K562 (cell line): ENCODE results near the gene CLDN10. TPM values are rescaled to one million over a fixed set of nuclear protein-coding genes. Genes with fewer than 3 reads are reported as not detected.

ENCODE experiments used
- ATAC-seq: fragments of 200-7000 bp; cut with Tn5 transposase; 3 replicates; pipeline ENCODE4 v1.9.1; 2020; ENCODE audit warnings: moderate library complexity
- BruUV-seq: library from RNA; stranded (reverse); fragments of 400-500 nt; replicated peaks from 2 replicates; lab custom pipeline; 2021; lab: Mats Ljungman, UMichigan
- CTCF ChIA-PET: fragments of 300-600 bp; formaldehyde crosslinking; extraction: SDS; loops from one replicate; lab custom pipeline; 2021; ENCODE audit warnings: low intra/inter-chr PET ratio; lab: Yijun Ruan, JAX
- POLR2A ChIA-PET: fragments of 300-600, 350-650 bp; sonication (Branson Sonifier 250); formaldehyde crosslinking; extraction: SDS; loops from one replicate; lab custom pipeline; 2021; ENCODE audit warnings: antibody characterized with exemption, inconsistent platforms; lab: Yijun Ruan, JAX
- DNase-seq, 4 experiments: peaks; one replicate each; pipeline versions ENCODE4 v3.0.0 to v3.0.0-alpha.2; 2011 to 2018; ENCODE audit warnings: low spot score in 3 of 4, mixed read lengths in 3 of 4; ENCODE audit errors: extremely low read depth in 1 of 4
- FAIRE-seq: peaks from 2 replicates; lab custom pipeline; 2011; peaks lifted over from hg19 to GRCh38; lab: Jason Lieb, UNC
- H2AFZ ChIP-seq: 2 replicates; pipeline ENCODE4 v1.6.0; 2011; ENCODE audit warnings: low read depth, low read length, control low read depth, inconsistent platforms
- H3K27ac ChIP-seq: fragments of 200-600 bp; 3 replicates; pipeline ENCODE4 v1.8.0; 2011; ENCODE audit warnings: low read depth, mild to moderate bottlenecking, control low read depth, inconsistent platforms, low read length, moderate library complexity, mixed read lengths; ENCODE audit errors: extremely low read depth
- H3K27me3 ChIP-seq, 2 experiments: fragments of 300-600 bp in 1 of 2; 2 replicates in 1 of 2; 3 replicates in 1 of 2; pipeline versions ENCODE4 v1.6.0 to v1.8.0; 2011; ENCODE audit warnings: inconsistent platforms in 2 of 2, low read length in 2 of 2, mild to moderate bottlenecking in 1 of 2, mixed read lengths in 1 of 2, moderate library complexity in 1 of 2; ENCODE audit not compliant: control insufficient read depth in 2 of 2, insufficient read depth in 2 of 2
- H3K36me3 ChIP-seq: fragments of 300-600 bp; 3 replicates; pipeline ENCODE4 v1.8.0; 2011; ENCODE audit warnings: mild to moderate bottlenecking, low read length, inconsistent platforms; ENCODE audit not compliant: control insufficient read depth, insufficient read depth
- H3K4me1 ChIP-seq, 2 experiments: fragments of 200-600 bp in 1 of 2; replicated peaks in 1 of 2; 2 replicates in 1 of 2; 3 replicates in 1 of 2; pipeline versions ENCODE4 v1.5.1 to v1.8.0; 2011; ENCODE audit warnings: inconsistent platforms in 2 of 2, low read length in 2 of 2, mild to moderate bottlenecking in 1 of 2, mixed read lengths in 1 of 2, moderate library complexity in 1 of 2; ENCODE audit not compliant: control insufficient read depth in 2 of 2, insufficient read depth in 2 of 2
- H3K4me2 ChIP-seq: 2 replicates; pipeline ENCODE4 v1.6.1; 2011; ENCODE audit warnings: low read length, control low read depth, inconsistent platforms, mixed read lengths; ENCODE audit not compliant: insufficient read depth
- H3K4me3 ChIP-seq: fragments of 200-600 bp; sonication (generic), shearing (Covaris generic); 2 replicates; pipeline ENCODE4 v1.5.1; 2016; ENCODE audit warnings: control low read depth, inconsistent platforms
- H3K79me2 ChIP-seq: fragments of 200-600 bp; 3 replicates; pipeline ENCODE4 v1.8.0; 2011; ENCODE audit warnings: low read length, inconsistent platforms; ENCODE audit not compliant: control insufficient read depth, insufficient read depth
- H3K9ac ChIP-seq, 2 experiments: 2 replicates each; pipeline versions ENCODE4 v1.6.0 to v1.6.1; 2011; ENCODE audit warnings: low read depth in 2 of 2, low read length in 2 of 2, control low read depth in 1 of 2, inconsistent platforms in 1 of 2, mild to moderate bottlenecking in 1 of 2, mixed read lengths in 1 of 2; ENCODE audit not compliant: insufficient read depth in 1 of 2
- H3K9me1 ChIP-seq: one replicate; pipeline ENCODE4 v1.6.0; 2011; ENCODE audit warnings: inconsistent platforms, mild to moderate bottlenecking, low read length, moderate library complexity; ENCODE audit not compliant: control insufficient read depth, insufficient read depth
- H3K9me3 ChIP-seq: replicated peaks from 2 replicates; pipeline ENCODE4 v1.5.1; 2011; ENCODE audit warnings: low read depth, low read length, inconsistent platforms; ENCODE audit not compliant: control insufficient read depth, insufficient read depth
- H4K20me1 ChIP-seq: replicated peaks from 2 replicates; pipeline ENCODE4 v1.6.1; 2011; ENCODE audit warnings: low read length, inconsistent platforms, mixed read lengths; ENCODE audit not compliant: control insufficient read depth, insufficient read depth
- CCAR2 ChIP-seq: fragments of 200-400 bp; formaldehyde crosslinking; IDR thresholded peaks from 2 replicates; pipeline ENCODE4 v1.6.1; 2017; ENCODE audit warnings: mild to moderate bottlenecking, low read depth, low read length
- CTCFL ChIP-seq: IDR thresholded peaks from 2 replicates; pipeline ENCODE4 v1.6.1; 2011; ENCODE audit warnings: borderline replicate concordance, low read depth, mild to moderate bottlenecking, moderate library complexity, low read length; ENCODE audit not compliant: insufficient read depth, poor library complexity, severe bottlenecking
- DEAF1 ChIP-seq: fragments of 450-650 bp; formaldehyde crosslinking; IDR thresholded peaks from 2 replicates; pipeline ENCODE4 v1.4.0; 2020; ENCODE audit warnings: mild to moderate bottlenecking, moderate library complexity
- ETS1 ChIP-seq: conservative IDR thresholded peaks from 2 replicates; pipeline ENCODE4 v1.6.1; 2011; ENCODE audit warnings: low read depth, mild to moderate bottlenecking, low read length; ENCODE audit not compliant: control insufficient read depth
- KDM5B ChIP-seq: fragments of 200-600 bp; sonication (generic); IDR thresholded peaks from 2 replicates; pipeline ENCODE4 v1.6.1; 2012; ENCODE audit warnings: low read depth, mild to moderate bottlenecking, moderate library complexity, low read length, control low read depth, inconsistent platforms; ENCODE audit not compliant: insufficient replicate concordance
- MEIS2 ChIP-seq: fragments of 450-650 bp; IDR thresholded peaks from 2 replicates; pipeline ENCODE4 v1.6.1; 2014; ENCODE audit warnings: mild to moderate bottlenecking; ENCODE audit not compliant: partially characterized antibody
- MNT ChIP-seq, 2 experiments: fragments of 450-650 bp; conservative IDR thresholded peaks; 2 replicates each; pipeline ENCODE4 v1.6.1; 2017; ENCODE audit warnings: mild to moderate bottlenecking in 2 of 2, moderate library complexity in 2 of 2
- TAL1 ChIP-seq: fragments of 450-650 bp; IDR thresholded peaks from 2 replicates; pipeline ENCODE4 v1.6.1; 2016; ENCODE audit warnings: mild to moderate bottlenecking
- XRCC4 ChIP-seq: IDR thresholded peaks from one replicate; pipeline ENCODE4 v1.6.1; 2011; ENCODE audit not compliant: insufficient read depth, insufficient read length; ENCODE audit errors: extremely low read depth
- ZEB2 ChIP-seq: fragments of 450-650 bp; IDR thresholded peaks from 2 replicates; pipeline ENCODE4 v1.6.1; 2016
- ZKSCAN8 ChIP-seq: fragments of 200-800 bp; sonication (Bioruptor generic); IDR thresholded peaks from 2 replicates; pipeline ENCODE4 v1.6.1; 2016; ENCODE audit warnings: missing genetic modification characterization, missing compliant biosample characterization
- ZNF143 ChIP-seq: sonication (generic); formaldehyde crosslinking; IDR thresholded peaks from 2 replicates; pipeline ENCODE4 v1.9.0; 2022; ENCODE audit warnings: mild to moderate bottlenecking, missing genetic modification reagents
- ZNF717 ChIP-seq: fragments of 250-450 bp; sonication (Bioruptor Pico); IDR thresholded peaks from 2 replicates; pipeline ENCODE4 v1.5.0; 2021
- ZNF76 ChIP-seq: fragments of 250-450 bp; sonication (Bioruptor Pico); IDR thresholded peaks from 2 replicates; pipeline ENCODE4 v1.4.0; 2020; ENCODE audit warnings: mild to moderate bottlenecking, moderate library complexity, borderline replicate concordance
- ZNF766 ChIP-seq: fragments of 200-800 bp; sonication (Bioruptor generic); conservative IDR thresholded peaks from 2 replicates; pipeline ENCODE4 v1.6.1; 2016; ENCODE audit warnings: missing genetic modification characterization, missing compliant biosample characterization
- WGBS: fragments of 100-300 bp; shearing (Covaris generic); methylation state at CpG from one replicate; pipeline ENCODE4 v1.1.6; 2016; ENCODE audit warnings: low coverage, mixed read lengths; ENCODE audit not compliant: insufficient coverage; ENCODE audit errors: missing lambda C conversion rate; 5-methylcytosine and 5-hydroxymethylcytosine counted together
- in situ Hi-C: fragments of 300-500 bp; cut with MboI; formaldehyde crosslinking; loops from 4 replicates; pipeline ENCODE4 v1.15.0; 2018; ENCODE audit warnings: inconsistent platforms, mixed read lengths
- intact Hi-C: fragments of 100-400 bp; cut with micrococcal nuclease; formaldehyde crosslinking; loops from 2 replicates; pipeline ENCODE4 v1.14.2; 2022
- polyA plus RNA-seq, 8 experiments: library from polyadenylated mRNA; depleted of rRNA in 4 of 8; stranded (reverse) in 5 of 8; unstranded in 3 of 8; fragments of >200 nt; fragmentation: Nextera tagmentation in 2 of 8; fragmentation: Illumina TruSeq in 1 of 8; extraction: Ambion mirVana in 2 of 8; extraction: Trizol in 1 of 8; gene quantifications; 2 replicates each; pipeline versions ENCODE4 v1.2.1 to v1.2.3, GENCODE V29; 2011 to 2014; ENCODE audit warnings: inconsistent platforms in 1 of 8, missing spikeins in 1 of 8
- total RNA-seq, 7 experiments: library from RNA; depleted of rRNA in 6 of 7; stranded (reverse); fragments of >200 nt in 6 of 7; fragmentation: Illumina TruSeq in 2 of 7; extraction: Trizol in 2 of 7; gene quantifications; 2 replicates each; pipeline versions ENCODE4 v1.2.1 to v1.2.3, GENCODE V29; 2011 to 2021; ENCODE audit warnings: low replicate concordance in 1 of 7

CLDN10 gene
- total and polyA plus RNA-seq, 9 of the 15 experiments (the other 6 are each of a cell fraction or from before 2014, with no cell fraction given): not detected

- intact Hi-C loops: no loop called here
- no peak for TF ChIP-seq CCAR2
- TF ChIP-seq CTCFL: no peak
- no peak for TF ChIP-seq ETS1
- no peak for TF ChIP-seq ZNF717
- no peak for TF ChIP-seq DEAF1 (CRISPR knock-in tag)
- no peak for TF ChIP-seq KDM5B
- no peak for TF ChIP-seq ZEB2
- TF ChIP-seq XRCC4: no peak
- TF ChIP-seq MNT (conservative IDR thresholded peaks at IDR 0.05): no peak
- no peak for TF ChIP-seq ZNF76
- no peak for TF ChIP-seq MEIS2
- no peak for TF ChIP-seq TAL1
- no peak for TF ChIP-seq ZKSCAN8 (CRISPR knock-in tag)
- TF ChIP-seq ZNF766: no peak
- no peak for TF ChIP-seq ZNF143
Measured at GRCh38 chr13:95588721-95589120, 36.2 kb downstream of the CLDN10 start.

More at GRCh38 chr13:95588721-95589120, 36.2 kb downstream of the CLDN10 start:
- WGBS: 0% methylated on average over 2 of the region's 2 CpGs
- H3K36me3 ChIP-seq: no peaks in the 10 kb centered on the region
- no peaks in the 10 kb centered on the region for H3K79me2 ChIP-seq
- BruUV-seq: no TSS peak
- H3K4me1 ChIP-seq: no peaks in the 10 kb centered on the region
- no peak for FAIRE-seq
- H3K4me3 ChIP-seq: no peak overlapping the region
- H3K9me3 ChIP-seq: no peaks in the 10 kb centered on the region
- no peak overlapping the region for H3K9ac ChIP-seq
- H2AFZ ChIP-seq: no peak overlapping the region
- POLR2A ChIA-PET: no interaction called here
- H3K9me1 ChIP-seq: no peaks in the 10 kb centered on the region
- CTCF ChIA-PET: no interaction called here
- no peak overlapping the region for H3K27ac ChIP-seq
- no peak overlapping the region for H3K4me2 ChIP-seq
- no peak for ATAC-seq
- in situ Hi-C loops: no loop called here
- peaks cover 0 to 15% of the 10 kb centered on the region in 2 experiments; a peak in 3 of 5 replicates for H3K27me3 ChIP-seq
- no peaks in the 10 kb centered on the region for H4K20me1 ChIP-seq
- DNase-seq: no peak
